MM.1S (cell line): ENCODE measurements around the gene EFCAB6.

ENCODE experiments used
- DNase-seq: peaks from one replicate; pipeline ENCODE4 v3.0.0-alpha.2; 2015
- H2AFZ ChIP-seq: fragments of 300-600 bp; sonication (generic); 2 replicates; pipeline ENCODE4 v1.6.0; 2016; ENCODE audit warnings: antibody characterized with exemption, low read length
- H3F3A ChIP-seq: fragments of 300-600 bp; sonication (generic); 2 replicates; pipeline ENCODE4 v1.6.1; 2016; ENCODE audit warnings: mild to moderate bottlenecking, antibody characterized with exemption, low read length, moderate library complexity, mixed read lengths; ENCODE audit not compliant: insufficient read depth
- H3K27ac ChIP-seq: fragments of 300-600 bp; sonication (generic); 2 replicates; pipeline ENCODE4 v1.5.1; 2016; ENCODE audit warnings: mild to moderate bottlenecking, low read length
- H3K27me3 ChIP-seq: fragments of 300-600 bp; sonication (generic); replicated peaks from 2 replicates; pipeline ENCODE4 v1.6.0; 2016; ENCODE audit warnings: low read length; ENCODE audit not compliant: insufficient read depth
- H3K36me3 ChIP-seq: fragments of 300-600 bp; sonication (generic); replicated peaks from 2 replicates; pipeline ENCODE4 v1.6.1; 2016; ENCODE audit warnings: mild to moderate bottlenecking, low read length, mixed read lengths; ENCODE audit not compliant: insufficient read depth
- H3K4me1 ChIP-seq: fragments of 300-600 bp; sonication (generic); 2 replicates; pipeline ENCODE4 v1.6.1; 2016; ENCODE audit warnings: low read length, mixed read lengths
- H3K4me2 ChIP-seq: fragments of 300-600 bp; sonication (generic); 2 replicates; pipeline ENCODE4 v1.6.0; 2016; ENCODE audit warnings: low read depth, low read length
- H3K4me3 ChIP-seq: fragments of 300-600 bp; sonication (generic); 2 replicates; pipeline ENCODE4 v1.5.1; 2016; ENCODE audit warnings: low read length, mixed read lengths
- H3K79me2 ChIP-seq: fragments of 300-600 bp; sonication (generic); 2 replicates; pipeline ENCODE4 v1.6.1; 2016; ENCODE audit warnings: mixed run types, low read length, mixed read lengths
- H3K9ac ChIP-seq: fragments of 300-600 bp; sonication (generic); 2 replicates; pipeline ENCODE4 v1.6.1; 2016; ENCODE audit warnings: low read length, mixed read lengths
- H3K9me2 ChIP-seq: fragments of 300-600 bp; sonication (generic); replicated peaks from 2 replicates; pipeline ENCODE4 v1.6.1; 2016; ENCODE audit warnings: mild to moderate bottlenecking, low read length, mixed read lengths; ENCODE audit not compliant: insufficient read depth
- H3K9me3 ChIP-seq: fragments of 300-600 bp; sonication (generic); replicated peaks from 2 replicates; pipeline ENCODE4 v1.6.1; 2016; ENCODE audit warnings: mild to moderate bottlenecking, low read length, mixed read lengths; ENCODE audit not compliant: insufficient read depth
- H4K20me1 ChIP-seq: fragments of 300-600 bp; sonication (generic); 2 replicates; pipeline ENCODE4 v1.6.1; 2016; ENCODE audit warnings: mild to moderate bottlenecking, low read length, moderate library complexity, mixed read lengths; ENCODE audit not compliant: insufficient read depth
- EZH2 ChIP-seq: fragments of 300-600 bp; sonication (generic); optimal IDR thresholded peaks from 2 replicates; pipeline ENCODE3; 2017; ENCODE audit warnings: low read depth, mild to moderate bottlenecking, antibody characterized with exemption, low read length, mixed read lengths
- EZH2phosphoT487 ChIP-seq: fragments of 300-600 bp; sonication (generic); IDR thresholded peaks from 2 replicates; pipeline ENCODE4 v1.6.1; 2018; ENCODE audit warnings: antibody characterized with exemption, low read length
- TF ChIP-seq, protein P1 (sequence below): fragments of 300-600 bp; sonication (generic); IDR thresholded peaks from 2 replicates; pipeline ENCODE4 v1.5.1; 2016; ENCODE audit warnings: antibody characterized with exemption, low read length, mixed read lengths

The EFCAB6 gene

DNA sequence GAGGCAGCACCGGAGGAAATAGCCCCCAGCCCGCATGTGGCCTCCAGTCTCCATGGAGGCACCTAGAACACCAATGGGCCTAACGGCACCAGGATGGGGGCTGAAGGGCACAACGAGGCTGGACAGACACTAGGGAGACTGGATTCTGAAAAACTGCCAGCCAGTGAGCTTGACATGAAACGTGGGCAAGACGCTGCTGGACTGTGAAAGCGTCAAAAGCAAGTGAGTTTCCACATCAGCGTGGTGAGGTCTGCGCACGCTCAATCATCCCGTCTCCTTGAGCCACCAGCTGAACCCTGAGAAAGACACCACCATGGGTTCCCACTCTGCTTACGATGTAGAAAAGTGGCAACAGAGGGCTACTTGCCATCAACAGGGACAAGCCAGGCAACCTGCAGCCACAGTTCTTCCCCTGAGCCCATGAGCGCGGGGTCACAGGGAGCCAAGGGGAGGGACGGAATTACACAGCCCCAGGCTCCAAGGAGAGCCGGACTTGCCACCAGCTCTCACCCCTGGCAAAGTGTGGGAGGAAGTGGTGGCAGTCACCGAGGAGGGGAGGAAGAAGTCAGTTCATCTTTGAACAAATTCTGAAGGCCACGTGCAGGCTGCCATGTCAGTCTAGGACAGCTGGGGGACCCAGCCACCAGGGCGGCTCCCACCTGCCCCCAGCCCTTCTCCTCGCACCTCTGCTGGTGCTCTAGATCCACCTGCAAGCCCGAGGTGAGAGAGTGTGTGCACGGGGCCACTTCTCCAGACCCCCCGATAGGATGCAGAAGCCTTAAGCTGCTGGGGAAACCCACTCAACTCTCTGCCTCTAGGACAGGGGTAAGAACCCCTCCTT is 269.2 kb downstream of the EFCAB6 start:
- peaks cover 8% of the 10 kb centered on the region; the same call in 1 of the 2 replicates for H3F3A ChIP-seq
- H3K4me2 ChIP-seq: no peak overlapping the region
- no peaks in the 10 kb centered on the region for H3K9me2 ChIP-seq
- H3K79me2 ChIP-seq: no peaks in the 10 kb centered on the region
- H3K27ac ChIP-seq: no peak overlapping the region
- peaks cover 20% of the 10 kb centered on the region for H3K4me1 ChIP-seq
- no peak overlapping the region for H3K4me3 ChIP-seq
- no peaks in the 10 kb centered on the region for H4K20me1 ChIP-seq
- H3K27me3 ChIP-seq: no peaks in the 10 kb centered on the region
- DNase-seq: no peak
- H3K36me3 ChIP-seq: no peaks in the 10 kb centered on the region
- H2AFZ ChIP-seq: no peak overlapping the region
- H3K9me3 ChIP-seq: no peaks in the 10 kb centered on the region
- H3K9ac ChIP-seq: no peak overlapping the region
- TF ChIP-seq, protein P1, sequence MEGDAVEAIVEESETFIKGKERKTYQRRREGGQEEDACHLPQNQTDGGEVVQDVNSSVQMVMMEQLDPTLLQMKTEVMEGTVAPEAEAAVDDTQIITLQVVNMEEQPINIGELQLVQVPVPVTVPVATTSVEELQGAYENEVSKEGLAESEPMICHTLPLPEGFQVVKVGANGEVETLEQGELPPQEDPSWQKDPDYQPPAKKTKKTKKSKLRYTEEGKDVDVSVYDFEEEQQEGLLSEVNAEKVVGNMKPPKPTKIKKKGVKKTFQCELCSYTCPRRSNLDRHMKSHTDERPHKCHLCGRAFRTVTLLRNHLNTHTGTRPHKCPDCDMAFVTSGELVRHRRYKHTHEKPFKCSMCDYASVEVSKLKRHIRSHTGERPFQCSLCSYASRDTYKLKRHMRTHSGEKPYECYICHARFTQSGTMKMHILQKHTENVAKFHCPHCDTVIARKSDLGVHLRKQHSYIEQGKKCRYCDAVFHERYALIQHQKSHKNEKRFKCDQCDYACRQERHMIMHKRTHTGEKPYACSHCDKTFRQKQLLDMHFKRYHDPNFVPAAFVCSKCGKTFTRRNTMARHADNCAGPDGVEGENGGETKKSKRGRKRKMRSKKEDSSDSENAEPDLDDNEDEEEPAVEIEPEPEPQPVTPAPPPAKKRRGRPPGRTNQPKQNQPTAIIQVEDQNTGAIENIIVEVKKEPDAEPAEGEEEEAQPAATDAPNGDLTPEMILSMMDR: no peak
- TF ChIP-seq EZH2 (no peak), EZH2phosphoT487 (no peak)

DNA sequence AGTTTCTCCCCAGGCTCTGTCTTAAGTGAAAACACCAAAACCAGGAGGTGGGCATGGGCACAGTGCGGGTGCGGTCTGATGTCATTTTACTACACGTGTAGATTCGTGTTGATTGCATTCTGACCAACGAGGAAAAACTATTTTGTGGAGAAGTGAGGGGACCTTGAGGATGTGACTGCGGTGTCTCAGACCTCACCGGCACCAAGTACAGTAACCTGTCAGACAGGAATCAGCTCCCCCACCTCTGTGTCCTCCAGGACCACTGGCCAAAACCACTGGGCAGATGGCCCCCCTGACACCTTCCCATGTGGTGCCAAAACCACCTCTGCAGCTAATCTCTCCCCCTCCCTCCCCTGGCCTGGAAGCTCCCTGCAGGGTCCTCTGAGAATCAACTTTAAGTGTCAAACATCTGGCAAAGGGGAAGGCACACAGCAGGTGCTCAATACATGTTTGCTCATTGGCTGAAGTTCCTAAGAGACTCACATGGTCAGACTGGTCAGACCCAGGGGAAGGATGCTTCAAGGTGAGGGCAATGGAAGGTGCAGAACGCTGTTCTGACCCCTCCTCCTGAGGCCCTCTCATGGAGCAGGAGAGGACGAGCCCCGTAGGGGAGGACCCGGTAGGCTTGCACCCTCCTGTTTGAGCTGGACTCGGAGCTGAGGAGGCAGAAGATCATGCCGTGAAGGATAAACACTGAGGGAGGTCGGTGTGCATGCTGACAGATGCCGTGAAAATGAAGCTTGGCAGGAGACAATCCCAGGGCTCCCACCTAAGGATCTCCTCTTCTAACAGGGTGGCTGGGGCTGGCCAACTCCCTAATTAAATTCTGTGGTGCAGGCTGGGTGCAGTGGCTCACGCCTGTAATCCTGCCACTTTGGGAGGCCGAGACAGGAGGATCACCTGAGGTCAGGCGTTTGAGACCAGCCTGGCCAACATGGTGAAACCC is 270.4 kb downstream of the EFCAB6 start:
- no peak for DNase-seq
- H3K79me2 ChIP-seq: no peaks in the 10 kb centered on the region
- TF ChIP-seq EZH2phosphoT487 (no peak), EZH2 (no peak)
- TF ChIP-seq, protein P1: no peak
- no peak overlapping the region for H3K27ac ChIP-seq
- peaks cover 16% of the 10 kb centered on the region for H3K4me1 ChIP-seq
- H3K4me3 ChIP-seq: no peak overlapping the region
- no peak overlapping the region for H3K9ac ChIP-seq
- H4K20me1 ChIP-seq: no peaks in the 10 kb centered on the region
- H3K27me3 ChIP-seq: no peaks in the 10 kb centered on the region
- no peaks in the 10 kb centered on the region for H3K36me3 ChIP-seq
- peaks cover 8% of the 10 kb centered on the region; the same call in 1 of the 2 replicates for H3F3A ChIP-seq
- H3K9me2 ChIP-seq: no peaks in the 10 kb centered on the region
- no peak overlapping the region for H3K4me2 ChIP-seq
- H3K9me3 ChIP-seq: no peaks in the 10 kb centered on the region
- no peak overlapping the region for H2AFZ ChIP-seq

DNA sequence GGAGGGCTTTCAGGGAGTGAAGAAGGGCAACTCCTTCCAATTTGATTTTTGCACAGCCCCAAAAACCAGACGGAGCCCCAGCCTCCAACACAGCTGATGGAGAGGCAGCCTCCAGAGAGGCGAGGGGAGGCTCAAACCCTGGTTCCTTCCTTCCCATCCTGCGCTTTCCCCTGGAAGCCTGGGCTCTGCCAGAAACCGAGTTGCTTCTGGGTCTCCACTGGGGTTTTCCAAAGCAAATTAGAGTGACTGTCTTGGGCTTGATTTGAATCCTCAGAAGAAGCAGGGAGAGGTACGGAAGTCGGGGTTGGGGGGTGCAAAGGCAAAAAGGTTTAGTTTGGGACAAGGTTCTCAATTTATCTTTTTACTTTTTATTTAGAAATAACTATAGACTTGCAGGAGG is 271.1 kb downstream of the EFCAB6 start:
- H3K9me2 ChIP-seq: no peaks in the 10 kb centered on the region
- H3K27ac ChIP-seq: no peak overlapping the region
- no peaks in the 10 kb centered on the region for H3K27me3 ChIP-seq
- no peak for TF ChIP-seq EZH2
- TF ChIP-seq, protein P1: no peak
- no peak for TF ChIP-seq EZH2phosphoT487
- no peak overlapping the region for H3K9ac ChIP-seq
- peaks cover 11% of the 10 kb centered on the region for H3K4me1 ChIP-seq
- H2AFZ ChIP-seq: no peak overlapping the region
- H4K20me1 ChIP-seq: no peaks in the 10 kb centered on the region
- no peak overlapping the region for H3K4me3 ChIP-seq
- no peak for DNase-seq
- no peak overlapping the region for H3K4me2 ChIP-seq
- H3K79me2 ChIP-seq: no peaks in the 10 kb centered on the region
- H3K36me3 ChIP-seq: no peaks in the 10 kb centered on the region
- no peaks in the 10 kb centered on the region for H3K9me3 ChIP-seq
- H3F3A ChIP-seq: peaks cover 4% of the 10 kb centered on the region; the same call in 1 of the 2 replicates
